Sigmoid colon (tissue), 7 donors: ENCODE data around the gene DOCK11. TPM values are rescaled to one million over a fixed set of nuclear protein-coding genes. Genes with fewer than 3 reads are reported as not detected.

Experiments
- DNase-seq: peaks from one replicate; pipeline ENCODE4 v3.0.0-alpha.2; 2019
- H3K27ac ChIP-seq, 4 donors: fragments of 200-600 bp; sonication (generic); one replicate each; pipeline ENCODE4 v1.5.1; 2016 to 2019; ENCODE audit warnings: mild to moderate bottlenecking in 1 of 4
- H3K27me3 ChIP-seq, 3 donors: fragments of 200-600 bp; sonication (generic); one replicate each; pipeline ENCODE4 v1.5.1; 2019; ENCODE audit warnings: mild to moderate bottlenecking in 1 of 3
- H3K36me3 ChIP-seq, 4 donors: fragments of 200-600 bp; sonication (generic); one replicate each; pipeline ENCODE4 v1.5.1; 2016 to 2019
- H3K4me1 ChIP-seq, 4 donors: fragments of 200-600 bp; sonication (generic); one replicate each; pipeline ENCODE4 v1.5.1; 2017 to 2019
- H3K4me3 ChIP-seq, 4 donors: fragments of 200-600 bp; sonication (generic); one replicate each; pipeline ENCODE4 v1.5.1; 2017 to 2019; ENCODE audit warnings: mild to moderate bottlenecking in 2 of 4, moderate library complexity in 1 of 4
- H3K9me3 ChIP-seq, 4 donors: fragments of 200-600 bp in 3 of 4; sonication (generic) in 3 of 4; one replicate each; pipeline versions ENCODE4 v1.5.1 to v1.6.1; 2013 to 2019
- CTCF ChIP-seq, 4 experiments: fragments of 450-650 bp in 3 of 4; fragments of 200-600 bp in 1 of 4; IDR thresholded peaks; one replicate each; pipeline ENCODE4 v1.5.1; 2016 to 2019; ENCODE audit warnings: antibody characterized with exemption in 4 of 4, mild to moderate bottlenecking in 3 of 4, moderate library complexity in 2 of 4
- EP300 ChIP-seq, 4 donors: sonication (generic); formaldehyde crosslinking; IDR thresholded peaks; one replicate each; pipeline ENCODE4 v1.6.1; 2017; ENCODE audit warnings: antibody characterized with exemption in 4 of 4
- POLR2A ChIP-seq, 2 donors: fragments of 450-650 bp; IDR thresholded peaks; one replicate each; pipeline ENCODE4 v1.6.1; 2016; ENCODE audit warnings: antibody characterized with exemption in 2 of 2, mild to moderate bottlenecking in 2 of 2, moderate library complexity in 2 of 2
- POLR2AphosphoS5 ChIP-seq, 4 donors: sonication (generic); formaldehyde crosslinking; IDR thresholded peaks; one replicate each; pipeline ENCODE4 v1.6.1; 2017; ENCODE audit warnings: antibody characterized with exemption in 4 of 4
- WGBS, 2 donors: extraction: QIAGEN DNeasy Blood & Tissue Kit; methylation state at CpG; one replicate each; pipeline ENCODE4 v1.1.7; 2013; 5-methylcytosine and 5-hydroxymethylcytosine counted together
- intact Hi-C: fragments of 100-400 bp; cut with DNase I; formaldehyde crosslinking; loops from one replicate; pipeline ENCODE4 v1.15.1; 2023
- polyA plus RNA-seq, 3 donors: library from polyadenylated mRNA; stranded (reverse); fragments of 200-250 nt; gene quantifications; one replicate each; pipeline ENCODE4 v1.2.3, GENCODE V29; 2013
- total RNA-seq, 4 donors: library from RNA; depleted of rRNA; stranded (reverse); fragments of >200 nt; gene quantifications; one replicate each; pipeline ENCODE4 v1.1.0, GENCODE V29; 2016
- donor health status: healthy with polysubstance abuse.
- donor health status: Bipolar disorder and iron deficiency.
- donor health status: healthy.

Gene DOCK11
- total and polyA plus RNA-seq, 7 donors = 3.2 to 54.6 (median 40.7) TPM

GRCh38 chrX:118717678-118718391 lies 222.2 kb downstream of the DOCK11 start:
- WGBS, 2 donors = 80 to 91% methylated on average over 13 of the region's 13 CpGs
- Histone ChIP-seq H3K9me3 (no peaks in the 10 kb centered on the region), H3K27ac (peak overlapping the region in 2 of 4 donors; percentile 27 to 28), H3K36me3 (no peaks in the 10 kb centered on the region), H3K4me1 (no peaks in the 10 kb centered on the region), H3K27me3 (no peaks in the 10 kb centered on the region), H3K4me3 (no peak overlapping the region)
- DNase-seq = no peak
- TF ChIP-seq EP300 (IDR thresholded peaks at IDR 0.05) (no peak), POLR2A (IDR thresholded peaks at IDR 0.05) (no peak), CTCF (IDR thresholded peaks at IDR 0.05) (no peak), POLR2AphosphoS5 (IDR thresholded peaks at IDR 0.05) (no peak)
- intact Hi-C loops = no loop called here

- no peaks in the 10 kb centered on the region for H3K36me3 ChIP-seq
- peak overlapping the region in 2 of 4 donors; percentile 27 to 28 for H3K27ac ChIP-seq
- intact Hi-C loops = no loop called here
Observed at GRCh38 chrX:118718737-118719136, 223.1 kb downstream of the DOCK11 start.

GRCh38 chrX:118720058-118720707 lies 224.6 kb downstream of the DOCK11 start:
- Histone ChIP-seq H3K4me3 (no peak overlapping the region), H3K27me3 (no peaks in the 10 kb centered on the region), H3K4me1 (peaks cover 0 to 7% (median 2%) of the 10 kb centered on the region in 4 donors), H3K27ac (no peak overlapping the region), H3K36me3 (no peaks in the 10 kb centered on the region), H3K9me3 (no peaks in the 10 kb centered on the region)
- WGBS, 2 donors = 91 to 95% methylated on average over 3 of the region's 3 CpGs
- DNase-seq = no peak
- intact Hi-C loops = no loop called here
- TF ChIP-seq POLR2A (IDR thresholded peaks at IDR 0.05) (no peak), EP300 (IDR thresholded peaks at IDR 0.05) (no peak), POLR2AphosphoS5 (IDR thresholded peaks at IDR 0.05) (no peak), CTCF (IDR thresholded peaks at IDR 0.05) (no peak)

More at GRCh38 chrX:118718737-118719136, 223.1 kb downstream of the DOCK11 start:
- H3K4me1 ChIP-seq = no peaks in the 10 kb centered on the region
- TF ChIP-seq POLR2AphosphoS5 (IDR thresholded peaks at IDR 0.05) (no peak), CTCF (IDR thresholded peaks at IDR 0.05) (no peak), POLR2A (IDR thresholded peaks at IDR 0.05) (no peak), EP300 (IDR thresholded peaks at IDR 0.05) (no peak)
- 54 to 63% methylated on average over 2 of the region's 2 CpGs for WGBS, 2 donors
- no peak overlapping the region for H3K4me3 ChIP-seq
- no peaks in the 10 kb centered on the region for H3K9me3 ChIP-seq
- no peaks in the 10 kb centered on the region for H3K27me3 ChIP-seq
- no peak for DNase-seq

- Histone ChIP-seq H3K4me1 (peaks cover 0 to 25% (median 13%) of the 10 kb centered on the region in 4 donors), H3K4me3 (no peak overlapping the region), H3K27ac (no peak overlapping the region), H3K27me3 (no peaks in the 10 kb centered on the region), H3K36me3 (no peaks in the 10 kb centered on the region), H3K9me3 (no peaks in the 10 kb centered on the region)
- no peak for TF ChIP-seq CTCF (IDR thresholded peaks at IDR 0.05)
- intact Hi-C loops = no loop called here
- WGBS, 2 donors = 40 to 63% methylated on average over 3 of the region's 3 CpGs
- no peak for DNase-seq
Observed at GRCh38 chrX:118723376-118723775, 227.8 kb downstream of the DOCK11 start.
